IPS-NIHi7 (cell line): ENCODE data around the gene GRID2.
"Not testable (repeated sequence)": the region's sequence is repeated elsewhere in the genome, so short reads cannot be mapped to it uniquely, and the experiment has no call there.

Experiments used
- DNase-seq: peaks from one replicate; pipeline ENCODE4 v3.0.0; 2012; ENCODE audit warnings: mixed read lengths; ENCODE audit errors: extremely low spot score

The GRID2 gene

DNA sequence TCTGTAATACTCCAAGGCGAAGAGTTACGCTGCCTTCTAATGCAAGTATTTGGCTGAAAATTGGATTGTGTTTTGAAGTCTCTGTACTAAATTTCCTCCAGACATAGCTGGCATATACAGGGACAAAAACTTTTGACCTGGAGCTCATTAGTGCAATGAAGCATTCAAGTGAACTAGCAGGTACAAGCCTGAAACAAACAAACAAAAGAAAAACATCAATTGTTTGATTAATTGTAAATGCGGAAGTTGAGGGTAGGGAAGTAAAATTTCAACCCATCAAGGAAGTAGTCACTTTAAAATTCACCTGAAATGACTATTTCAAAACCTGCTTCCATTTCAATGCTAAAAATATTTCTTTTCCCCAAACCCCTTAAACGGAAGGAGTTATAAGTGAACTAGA, 1008.5 kb downstream of the GRID2 start:
- no peak for DNase-seq

- DNase-seq = no peak
These were observed 1009.4 kb downstream of the GRID2 start for GRCh38 chr4:93313197-93313596.

GRCh38 chr4:93317057-93317456, 1013.3 kb downstream of the GRID2 start:
- no peak for DNase-seq

- no peak for DNase-seq
These were observed 1013.8 kb downstream of the GRID2 start for GRCh38 chr4:93317561-93317960.

- DNase-seq = no peak
These were observed 1015.3 kb downstream of the GRID2 start for GRCh38 chr4:93319041-93319440.

DNA sequence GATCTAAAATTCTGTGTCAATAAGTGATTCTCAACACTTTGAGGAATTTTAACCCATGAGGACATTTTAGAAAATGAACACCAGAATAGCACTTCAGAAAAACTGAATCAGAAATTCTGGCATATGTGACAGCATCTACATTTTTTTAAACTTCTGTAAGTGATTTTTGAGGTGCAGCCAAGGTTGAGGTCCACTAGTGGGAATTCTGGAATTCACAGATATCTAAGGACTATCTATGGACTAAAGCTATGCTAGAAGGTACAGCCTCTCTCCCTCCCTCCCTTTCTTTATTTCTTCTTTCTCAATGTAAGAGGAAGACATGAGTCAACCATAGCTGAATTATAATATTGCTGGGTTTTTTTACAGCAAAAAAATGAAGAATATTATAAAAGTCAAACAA, 1016.6 kb downstream of the GRID2 start:
- DNase-seq = no peak

DNA sequence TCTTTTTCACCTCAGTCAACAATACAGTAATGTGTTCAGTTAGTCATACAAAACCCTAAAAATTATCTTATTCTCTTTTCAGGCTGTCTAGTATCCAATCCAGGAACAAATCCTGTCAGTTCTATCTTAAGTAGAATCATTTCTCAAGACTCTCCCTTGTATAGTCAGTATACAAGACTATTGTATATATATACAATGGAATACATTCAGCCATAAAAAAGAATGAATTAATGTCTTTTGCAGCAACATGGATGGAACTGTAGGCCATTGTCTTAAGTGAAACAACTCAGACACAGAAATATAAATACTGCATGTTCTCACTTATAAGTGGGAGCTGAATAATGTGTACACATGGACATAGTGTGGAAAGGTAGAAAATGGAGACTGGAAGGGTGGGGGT, 1023.6 kb downstream of the GRID2 start:
- no peak for DNase-seq

- DNase-seq = no peak
These were observed 1030.2 kb downstream of the GRID2 start for GRCh38 chr4:93334003-93334402.

- DNase-seq = no peak
These were observed 1033.4 kb downstream of the GRID2 start for GRCh38 chr4:93337196-93337595.

DNA sequence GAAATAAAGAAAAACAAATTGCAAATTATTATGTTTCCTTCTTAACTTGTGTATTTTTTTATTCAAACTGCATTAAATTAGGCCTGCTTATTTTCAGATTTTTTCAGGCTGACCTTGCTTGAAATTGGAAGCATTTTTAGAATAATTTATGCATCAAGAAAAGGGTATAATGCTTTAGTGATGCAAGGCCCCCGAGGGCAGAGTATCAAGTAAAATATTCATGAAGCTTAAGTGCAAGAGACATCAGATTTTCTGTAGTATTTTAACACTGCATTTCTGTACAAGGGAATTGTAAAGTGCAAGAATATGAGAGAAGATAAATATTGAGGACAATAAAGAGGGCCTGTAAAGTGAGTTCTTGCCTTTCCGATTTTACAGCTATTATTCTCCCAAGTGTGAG, 1039.0 kb downstream of the GRID2 start:
- no peak for DNase-seq

DNA sequence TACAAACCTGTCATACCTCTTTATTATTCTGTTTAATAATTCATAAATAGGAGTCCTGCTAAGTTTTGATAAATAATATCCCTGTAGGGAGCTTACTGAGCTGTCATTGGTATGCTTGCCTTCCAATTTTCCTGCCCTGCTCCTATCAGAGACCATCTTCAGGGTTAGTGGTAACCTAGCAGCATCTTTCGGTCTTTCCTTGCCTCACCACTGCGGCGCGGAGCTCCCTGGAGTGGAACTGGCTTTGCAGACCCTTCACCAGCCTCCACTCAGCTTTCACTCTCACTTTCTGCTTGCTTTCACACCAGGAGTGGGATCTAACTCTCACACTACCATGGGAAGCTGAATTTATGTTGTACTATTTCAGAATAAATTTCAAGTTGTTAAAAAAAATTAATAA, 1043.1 kb downstream of the GRID2 start:
- no peak for DNase-seq

DNA sequence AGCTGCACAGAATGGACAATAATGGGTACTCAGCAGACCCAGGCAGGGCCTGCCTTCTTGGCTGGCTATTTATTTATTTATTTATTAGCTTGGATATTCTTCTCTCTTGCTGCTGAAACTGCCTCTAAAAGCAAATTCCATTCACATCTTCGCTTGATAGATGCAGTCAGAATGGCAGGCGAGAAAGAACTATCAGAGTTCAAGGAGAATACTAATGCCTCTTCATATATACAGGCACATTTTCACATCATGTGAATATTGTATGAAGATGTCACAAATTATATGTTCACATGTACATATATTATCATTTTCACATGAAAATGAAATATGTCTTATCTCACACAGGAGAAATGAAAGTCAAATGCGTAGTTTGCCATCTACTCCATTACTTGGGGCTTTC, 1045.1 kb downstream of the GRID2 start:
- DNase-seq = no peak

GRCh38 chr4:93351846-93352245, 1048.1 kb downstream of the GRID2 start:
- DNase-seq = no peak

GRCh38 chr4:93355411-93355810, 1051.6 kb downstream of the GRID2 start:
- DNase-seq = no peak

DNA sequence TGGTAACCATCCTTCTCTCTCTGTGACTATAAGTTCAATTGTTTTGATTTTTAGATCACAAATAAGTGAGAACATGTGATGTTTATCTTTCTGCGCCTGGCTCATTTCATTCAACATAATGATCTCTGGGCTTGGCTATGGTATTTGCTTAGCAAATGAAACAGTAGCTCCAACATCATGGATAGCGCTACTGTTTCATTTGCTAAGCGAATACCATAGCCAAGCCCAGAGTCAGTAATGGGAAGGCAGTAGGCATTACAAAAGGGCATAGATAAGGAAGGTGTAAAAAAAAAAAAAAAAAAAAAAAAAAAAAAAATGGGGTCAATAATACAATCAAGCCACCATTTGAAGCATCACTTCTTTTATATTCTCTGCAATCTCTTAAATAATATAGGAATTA, 1055.8 kb downstream of the GRID2 start:
- DNase-seq = no peak

DNA sequence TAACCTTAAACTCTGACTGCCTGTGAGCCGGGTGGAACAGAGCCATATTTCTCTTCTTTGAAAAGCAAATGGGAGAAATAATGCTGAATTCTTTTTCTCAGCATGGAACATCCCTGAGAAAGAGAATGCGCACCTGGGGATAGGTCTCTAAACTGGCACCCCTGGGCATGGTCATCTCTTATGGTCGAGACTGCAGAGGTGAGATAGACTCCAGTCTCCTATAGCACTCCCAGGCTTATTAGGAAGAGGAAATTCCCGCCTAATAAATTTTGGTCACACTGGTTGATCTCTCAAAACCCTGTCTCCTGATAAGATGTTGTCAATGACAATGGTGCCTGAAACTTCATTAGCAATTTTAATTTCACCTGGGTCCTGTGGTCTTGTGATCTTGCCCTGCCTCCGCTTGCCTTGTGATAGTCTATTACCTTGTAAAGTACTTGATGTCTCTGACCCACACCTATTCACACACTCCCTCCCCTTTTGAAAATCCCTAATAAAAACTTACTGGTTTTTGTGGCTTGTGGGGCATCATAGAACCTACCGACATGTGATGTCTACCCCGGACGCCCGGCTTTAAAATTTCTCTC, 1062.5 kb downstream of the GRID2 start:
- not testable (repeated sequence) for DNase-seq

GRCh38 chr4:93368968-93369367, 1065.2 kb downstream of the GRID2 start:
- peak; percentile 14 for DNase-seq

DNA sequence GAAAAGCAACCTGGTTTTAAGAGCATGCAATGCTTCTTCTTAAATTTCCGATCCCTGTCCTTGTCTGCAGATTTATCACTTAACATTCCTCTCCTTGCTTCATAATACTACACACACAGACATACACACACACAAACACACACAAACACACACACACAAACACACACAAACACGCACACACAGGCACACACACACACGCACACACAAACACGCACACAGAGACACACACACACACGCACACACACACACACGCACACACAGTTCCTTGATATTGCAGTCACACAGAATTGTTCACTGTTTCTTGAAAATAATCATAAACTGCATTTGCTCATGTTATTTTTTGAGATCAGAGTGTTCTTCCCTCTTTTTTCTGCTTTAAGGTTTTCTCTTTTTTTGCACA, 1066.5 kb downstream of the GRID2 start:
- no peak for DNase-seq

- DNase-seq = no peak
These were observed 1070.4 kb downstream of the GRID2 start for GRCh38 chr4:93373893-93374860.

- DNase-seq = no peak
These were observed 1080.5 kb downstream of the GRID2 start for GRCh38 chr4:93384241-93384640.

GRCh38 chr4:93384887-93385286, 1081.1 kb downstream of the GRID2 start:
- DNase-seq = no peak

- no peak for DNase-seq
These were observed 1090.8 kb downstream of the GRID2 start for GRCh38 chr4:93394545-93395081.

DNA sequence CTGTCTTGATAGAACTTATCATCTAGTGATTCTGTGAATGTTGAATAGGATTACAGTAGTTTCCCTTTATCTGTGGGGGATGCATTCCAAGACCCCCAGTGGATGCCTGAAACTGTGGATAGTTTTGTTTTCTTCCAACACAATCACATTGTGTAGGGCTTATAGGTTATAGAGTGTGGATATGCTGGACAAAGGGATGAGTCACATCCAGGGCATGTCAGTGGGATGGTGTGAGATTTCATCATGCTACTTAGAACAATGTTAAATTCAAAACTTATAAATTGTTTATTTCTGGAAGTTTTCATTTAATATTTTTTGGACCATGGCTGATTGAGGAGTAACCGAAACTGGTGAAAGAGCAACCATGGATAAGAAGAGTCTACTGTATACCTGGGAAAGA, 1092.5 kb downstream of the GRID2 start:
- DNase-seq = no peak
